Measurements from ENCODE around the gene KIFC3.
"Not testable (repeated sequence)": the region's sequence is repeated elsewhere in the genome, so short reads cannot be mapped to it uniquely, and the experiment has no call there.

KIFC3 gene

DNA sequence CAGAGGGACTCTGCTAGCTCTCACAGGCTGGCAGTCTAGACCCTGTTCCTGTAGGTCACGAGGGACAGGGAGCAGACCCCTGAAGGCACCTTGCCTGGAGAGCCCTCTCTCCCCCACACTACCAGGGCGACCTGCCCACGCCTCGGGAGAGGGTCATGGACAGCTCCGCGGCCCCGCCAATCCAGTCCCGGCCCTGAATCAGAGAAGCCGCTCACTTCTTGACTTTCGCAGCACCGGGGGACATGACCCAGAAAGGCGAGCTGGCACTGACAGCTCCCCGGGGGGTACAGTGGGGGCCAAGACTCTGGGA is 5.1 kb downstream of the KIFC3 start:
- in situ Hi-C loops (cut with HindIII; ENCODE audit: low pct_ligation_motif_present, low pct_unique_long_range_greater_than_20kb, low sequenced_read_pairs), result no loop called here
- DNase-seq, result no peak

GRCh38 chr16:57796014-57796413 is 6.3 kb downstream of the KIFC3 start:
- in situ Hi-C loops (cut with HindIII; ENCODE audit: low pct_ligation_motif_present, low pct_unique_long_range_greater_than_20kb, low sequenced_read_pairs); DNase-seq: not testable (repeated sequence)

DNA sequence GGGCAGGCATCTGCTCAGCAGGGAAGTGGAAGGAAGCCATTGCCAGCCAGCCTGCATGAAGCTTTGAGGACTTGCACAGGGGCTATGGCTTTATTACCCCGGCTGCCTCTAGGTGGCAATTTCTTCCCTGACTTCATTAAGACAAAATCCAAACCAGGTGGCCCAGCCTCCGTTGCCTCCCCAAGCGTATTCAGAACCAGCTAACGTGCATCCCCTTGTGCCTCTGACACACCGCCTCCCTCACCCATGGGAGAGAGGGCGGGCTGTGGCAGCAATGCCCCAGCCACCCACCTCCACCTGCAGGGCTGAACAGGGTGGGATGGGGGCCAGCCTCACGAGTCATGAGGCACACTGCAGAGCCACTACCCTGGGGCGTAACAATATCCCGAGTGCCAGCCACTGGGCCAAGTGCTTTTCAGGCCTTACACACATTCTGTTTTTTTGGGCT is 6.8 kb downstream of the KIFC3 start:
- in situ Hi-C loops (cut with HindIII; ENCODE audit: low pct_ligation_motif_present, low pct_unique_long_range_greater_than_20kb, low sequenced_read_pairs), result no loop called here
- peak; percentile 81 for DNase-seq

- no peak for DNase-seq
- in situ Hi-C loops (cut with HindIII; ENCODE audit: low pct_ligation_motif_present, low pct_unique_long_range_greater_than_20kb, low sequenced_read_pairs), result no loop called here
Measured at GRCh38 chr16:57794849-57795430, 7.4 kb downstream of the KIFC3 start.

- no peak for DNase-seq
- in situ Hi-C loops (cut with HindIII; ENCODE audit: low pct_ligation_motif_present, low pct_unique_long_range_greater_than_20kb, low sequenced_read_pairs), result no loop called here
Measured at GRCh38 chr16:57791893-57792461, 10.3 kb downstream of the KIFC3 start.

GRCh38 chr16:57791195-57791892 is 10.9 kb downstream of the KIFC3 start:
- DNase-seq, result no peak
- in situ Hi-C loops (cut with HindIII; ENCODE audit: low pct_ligation_motif_present, low pct_unique_long_range_greater_than_20kb, low sequenced_read_pairs), result no loop called here

GRCh38 chr16:57788951-57789350 is 13.3 kb downstream of the KIFC3 start:
- in situ Hi-C loops (cut with HindIII; ENCODE audit: low pct_ligation_motif_present, low pct_unique_long_range_greater_than_20kb, low sequenced_read_pairs), result no loop called here
- DNase-seq, result no peak

GRCh38 chr16:57788252-57788841 is 13.9 kb downstream of the KIFC3 start:
- in situ Hi-C loops (cut with HindIII; ENCODE audit: low pct_ligation_motif_present, low pct_unique_long_range_greater_than_20kb, low sequenced_read_pairs), result no loop called here
- DNase-seq, result no peak

GRCh38 chr16:57787519-57787905 is 14.8 kb downstream of the KIFC3 start:
- in situ Hi-C loops (cut with HindIII; ENCODE audit: low pct_ligation_motif_present, low pct_unique_long_range_greater_than_20kb, low sequenced_read_pairs), result no loop called here
- DNase-seq, result no peak

DNA sequence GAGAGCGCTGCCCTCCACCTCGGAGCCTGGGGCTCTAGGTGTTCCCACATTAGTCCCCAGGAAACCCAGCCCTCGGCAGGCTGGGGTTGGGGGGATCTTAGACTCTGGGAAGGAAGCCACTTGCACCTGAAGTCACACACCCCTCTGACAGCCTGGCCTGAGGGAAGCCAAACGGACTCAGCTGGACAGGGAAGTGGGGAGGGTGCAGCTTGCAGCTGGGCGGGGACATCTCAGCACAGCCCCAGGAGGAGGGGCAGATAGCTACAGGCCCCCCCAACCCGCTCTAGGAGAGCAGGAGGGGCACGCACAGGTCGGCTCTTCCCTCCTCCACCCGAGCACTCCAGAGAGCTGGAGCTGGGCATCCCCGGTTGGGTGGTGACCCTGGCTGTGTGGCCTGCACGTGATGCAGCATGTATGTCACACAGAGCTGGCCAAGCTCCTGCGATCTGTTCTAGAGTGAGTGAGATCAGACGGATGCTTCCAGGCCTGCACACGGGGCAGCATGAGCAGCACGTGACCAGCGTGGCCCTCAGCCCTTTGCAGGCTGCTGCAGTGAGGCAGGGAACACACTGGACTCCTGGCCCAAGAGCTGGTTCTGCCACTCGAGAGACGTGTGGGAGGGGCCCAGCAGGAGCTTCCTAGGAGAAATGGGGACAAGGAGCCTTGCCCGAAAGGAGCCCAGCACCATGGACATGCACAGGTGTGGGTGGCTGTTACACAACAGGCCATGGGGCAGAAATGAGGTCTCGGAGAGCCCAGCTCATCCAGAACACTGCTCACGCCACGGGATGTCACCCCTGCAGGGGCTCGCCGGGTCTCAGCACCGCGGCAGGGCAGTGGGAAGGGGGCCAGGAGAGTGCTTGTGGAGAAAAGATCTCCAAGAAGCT is 15.4 kb downstream of the KIFC3 start:
- in situ Hi-C loops (cut with HindIII; ENCODE audit: low pct_ligation_motif_present, low pct_unique_long_range_greater_than_20kb, low sequenced_read_pairs), result no loop called here
- DNase-seq, result no peak

GRCh38 chr16:57785924-57786323 is 16.4 kb downstream of the KIFC3 start:
- in situ Hi-C loops (cut with HindIII; ENCODE audit: low pct_ligation_motif_present, low pct_unique_long_range_greater_than_20kb, low sequenced_read_pairs), result no loop called here
- no peak for DNase-seq

GRCh38 chr16:57785385-57785784 is 16.9 kb downstream of the KIFC3 start:
- in situ Hi-C loops (cut with HindIII; ENCODE audit: low pct_ligation_motif_present, low pct_unique_long_range_greater_than_20kb, low sequenced_read_pairs), result no loop called here
- DNase-seq, result no peak

GRCh38 chr16:57784334-57784733 is 18.0 kb downstream of the KIFC3 start:
- DNase-seq, result no peak
- in situ Hi-C loops (cut with HindIII; ENCODE audit: low pct_ligation_motif_present, low pct_unique_long_range_greater_than_20kb, low sequenced_read_pairs), result no loop called here

DNA sequence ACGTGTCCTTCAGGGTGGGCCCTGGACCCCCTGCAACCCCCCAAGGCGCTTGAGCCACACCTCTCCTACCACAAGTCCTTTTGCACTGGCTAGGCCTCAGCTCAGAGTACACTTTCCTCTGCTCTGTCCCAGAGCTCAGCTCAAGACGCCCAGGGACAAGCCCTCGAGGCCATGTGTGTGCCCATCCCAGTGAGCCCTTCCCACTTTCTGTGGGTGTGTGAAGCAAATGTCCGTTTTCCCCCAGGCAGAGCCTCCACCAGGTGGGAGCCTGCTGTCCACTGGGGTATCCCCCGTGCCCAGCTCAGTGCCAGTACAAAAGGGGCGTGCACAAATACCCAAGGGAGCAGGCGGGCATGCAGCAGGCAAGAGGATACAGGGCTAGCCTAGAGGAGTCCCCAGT is 18.4 kb downstream of the KIFC3 start:
- in situ Hi-C loops (cut with HindIII; ENCODE audit: low pct_ligation_motif_present, low pct_unique_long_range_greater_than_20kb, low sequenced_read_pairs), result no loop called here

DNA sequence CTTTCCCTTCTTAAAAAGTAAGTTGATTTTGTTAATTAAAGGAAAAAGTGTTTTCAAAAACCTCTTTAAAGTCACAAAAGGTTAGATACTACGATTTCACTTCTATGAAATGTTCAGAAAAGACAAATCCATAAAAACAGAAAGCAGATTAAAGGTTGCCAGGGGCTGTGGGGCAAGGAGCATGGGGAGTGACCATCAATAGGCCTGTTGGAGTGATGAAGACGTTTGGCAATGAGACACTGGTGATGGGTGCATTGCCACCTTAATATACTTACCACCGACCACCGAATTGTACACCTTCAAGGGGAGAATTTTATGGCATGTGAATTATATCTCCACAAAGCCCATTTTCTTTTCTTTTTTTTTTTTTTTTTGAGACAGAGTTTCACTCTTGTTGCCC is 19.2 kb downstream of the KIFC3 start:
- in situ Hi-C loops (cut with HindIII; ENCODE audit: low pct_ligation_motif_present, low pct_unique_long_range_greater_than_20kb, low sequenced_read_pairs), result no loop called here
- DNase-seq, result no peak

More for the DNA sequence above, 18.4 kb downstream of the KIFC3 start:
- no peak for DNase-seq

DNA sequence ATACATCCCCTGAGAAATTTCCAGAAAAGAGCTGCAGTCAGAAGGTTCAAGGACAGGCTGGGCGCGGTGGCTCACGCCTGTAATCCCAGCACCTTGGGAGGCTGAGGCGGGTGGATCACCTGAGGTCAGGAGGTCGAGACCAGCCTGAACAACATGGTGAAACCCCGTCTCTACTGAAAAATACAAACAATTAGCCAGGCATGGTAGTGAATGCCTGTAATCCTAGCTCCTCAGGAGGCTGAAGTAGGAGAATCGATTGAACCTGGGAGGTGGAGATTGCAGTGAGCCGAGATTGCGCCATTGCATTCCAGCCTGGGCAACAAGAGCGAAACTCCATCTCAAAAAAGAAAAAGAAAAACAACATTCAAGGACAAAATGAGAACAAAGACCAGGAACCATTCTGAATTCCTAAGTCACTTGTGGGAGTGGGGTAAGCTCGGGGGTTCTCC is 19.7 kb downstream of the KIFC3 start:
- DNase-seq; in situ Hi-C loops (cut with HindIII; ENCODE audit: low pct_ligation_motif_present, low pct_unique_long_range_greater_than_20kb, low sequenced_read_pairs): not testable (repeated sequence)

DNA sequence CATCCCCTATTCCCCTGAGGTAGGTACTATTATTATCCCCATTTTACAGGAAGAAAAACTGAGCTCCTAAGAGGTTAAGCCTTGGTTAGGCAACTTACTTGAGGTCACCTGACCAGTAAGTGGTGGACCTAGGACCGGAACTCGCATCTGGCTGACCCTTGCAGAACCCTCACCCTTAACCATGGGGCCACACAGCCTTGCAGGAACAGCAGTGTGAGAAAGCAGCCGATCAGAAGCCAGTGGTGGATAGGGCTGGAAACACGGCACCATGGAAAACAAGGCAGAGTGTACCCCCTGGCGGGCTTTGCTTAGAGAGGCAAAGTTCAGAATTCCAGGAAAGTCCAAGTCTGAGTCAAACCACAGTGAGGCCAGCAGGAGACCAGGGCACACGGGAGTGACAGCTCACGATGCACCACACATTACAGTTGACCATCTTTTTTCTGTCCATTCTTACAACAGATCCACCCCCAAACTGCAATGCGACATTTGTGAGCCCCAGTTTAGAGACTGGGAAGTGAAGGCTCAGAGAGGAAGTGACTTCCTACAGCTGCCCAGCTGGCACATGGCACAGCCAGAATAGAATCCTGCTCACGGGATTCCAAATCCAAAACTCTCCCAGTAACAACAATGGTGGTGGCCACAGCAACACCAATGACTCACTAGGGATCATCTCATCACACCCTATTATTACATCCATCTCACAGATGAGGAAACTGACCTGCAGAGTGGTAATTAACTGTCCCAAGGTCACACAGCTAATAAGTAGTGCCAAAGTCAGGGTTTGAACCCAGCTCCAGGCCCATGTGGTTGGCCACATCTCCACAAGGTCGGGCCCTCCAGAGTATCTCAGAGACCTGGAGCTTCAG is 20.3 kb downstream of the KIFC3 start:
- in situ Hi-C loops (cut with HindIII; ENCODE audit: low pct_ligation_motif_present, low pct_unique_long_range_greater_than_20kb, low sequenced_read_pairs), result no loop called here
- no peak for DNase-seq

DNA sequence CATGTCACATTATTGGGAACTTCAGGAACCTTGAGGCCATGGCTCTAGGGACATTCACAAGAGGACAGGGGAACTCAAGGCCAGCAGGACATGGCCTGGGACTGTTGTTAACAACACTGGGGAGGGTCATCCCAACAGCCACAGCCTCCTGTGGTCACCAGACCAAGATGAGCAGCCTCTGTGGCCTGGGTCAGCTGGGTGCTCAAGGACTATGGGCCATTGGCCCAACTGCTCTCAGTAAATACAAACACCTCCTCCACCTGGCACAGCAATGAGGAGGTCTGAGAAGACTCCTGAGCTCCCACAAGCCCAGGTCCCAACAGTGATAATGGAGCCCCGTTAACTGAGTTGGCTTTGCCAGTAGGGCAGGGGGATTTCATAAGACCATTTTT is 20.9 kb downstream of the KIFC3 start:
- DNase-seq, result no peak
- in situ Hi-C loops (cut with HindIII; ENCODE audit: low pct_ligation_motif_present, low pct_unique_long_range_greater_than_20kb, low sequenced_read_pairs), result no loop called here

Data from ACHN (cell line).